Measurements from ENCODE around the gene MVD. TPM values are rescaled to one million over a fixed set of nuclear protein-coding genes. Genes with fewer than 3 reads are reported as not detected.

The MVD gene
- total RNA-seq, 3 donors from 2014 or later (not counting 1 experiment from before 2014, with no cell fraction given): 176 to 271 (median 185) TPM

DNA sequence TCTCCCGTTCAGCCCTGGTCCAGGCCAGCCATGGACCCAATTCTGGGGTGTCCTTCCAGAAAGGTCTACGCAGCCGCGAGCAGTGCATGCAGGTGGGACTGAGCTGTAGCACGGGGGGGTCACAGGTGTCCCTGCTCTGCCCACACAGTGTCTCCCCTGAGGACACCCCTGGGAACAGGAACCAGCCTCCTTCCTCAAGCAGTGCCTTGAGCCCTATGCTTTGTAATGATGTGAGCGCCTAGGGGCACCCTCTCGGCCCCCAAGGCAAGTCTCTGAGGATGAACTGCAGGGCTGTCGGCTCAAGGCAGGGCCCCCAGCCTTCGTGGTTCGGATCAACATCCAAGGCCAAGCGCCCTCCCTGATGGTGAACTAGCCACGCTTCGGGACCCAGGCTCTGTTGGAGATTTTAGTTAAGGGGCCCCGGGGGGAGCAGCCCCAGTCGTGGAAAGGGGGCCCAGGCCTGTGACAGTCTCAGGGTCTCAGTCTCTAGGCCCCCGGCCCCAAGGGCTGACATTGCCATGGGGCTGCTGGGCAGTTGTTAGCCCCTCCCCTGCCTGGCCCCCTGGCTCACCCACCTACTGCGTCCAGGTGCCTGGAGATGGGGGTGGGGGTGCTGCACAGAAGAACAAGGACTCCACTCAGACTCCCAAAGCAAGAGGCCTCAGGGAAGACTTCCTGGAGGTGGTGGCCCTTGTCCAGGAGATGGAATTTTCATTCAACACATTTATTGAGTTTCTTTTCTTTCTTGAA is 22.2 kb downstream of the MVD start:
- no peak for DNase-seq
- no peak overlapping the region for H3K4me3 ChIP-seq (ENCODE audit: low read length)
- peak overlapping the region; percentile 72 to 84 for H3K27ac Mint-ChIP-seq
- peaks cover 28% of the 10 kb centered on the region for H3K36me3 ChIP-seq (ENCODE audit: control insufficient read depth, insufficient read depth, low read length)
- H3K4me3 Mint-ChIP-seq: peak overlapping the region; percentile 64
- H3K27ac ChIP-seq (ENCODE audit: low read length): no peak overlapping the region
- H3K9me3 Mint-ChIP-seq: peaks cover 0 to 3% of the 10 kb centered on the region in 2 donors
- intact Hi-C loops (cut with micrococcal nuclease): loop anchor here (1.0 kb wide), 1 partner anchor 13 kb away; no protein-coding TSS in a partner anchor
- peaks cover 10% of the 10 kb centered on the region for H3K9me3 ChIP-seq (ENCODE audit: control insufficient read depth, insufficient read depth, low read length)
- ATAC-seq: no peak
- peaks cover 79% of the 10 kb centered on the region for H3K4me1 ChIP-seq (ENCODE audit: control insufficient read depth, insufficient read depth, low read length)
- no peaks in the 10 kb centered on the region for H3K36me3 Mint-ChIP-seq
- no peaks in the 10 kb centered on the region for H3K27me3 ChIP-seq (ENCODE audit: control insufficient read depth, insufficient read depth, low read length)
- H3K4me1 Mint-ChIP-seq: peaks cover 44 to 71% of the 10 kb centered on the region in 2 donors
- TF ChIP-seq, protein P1, sequence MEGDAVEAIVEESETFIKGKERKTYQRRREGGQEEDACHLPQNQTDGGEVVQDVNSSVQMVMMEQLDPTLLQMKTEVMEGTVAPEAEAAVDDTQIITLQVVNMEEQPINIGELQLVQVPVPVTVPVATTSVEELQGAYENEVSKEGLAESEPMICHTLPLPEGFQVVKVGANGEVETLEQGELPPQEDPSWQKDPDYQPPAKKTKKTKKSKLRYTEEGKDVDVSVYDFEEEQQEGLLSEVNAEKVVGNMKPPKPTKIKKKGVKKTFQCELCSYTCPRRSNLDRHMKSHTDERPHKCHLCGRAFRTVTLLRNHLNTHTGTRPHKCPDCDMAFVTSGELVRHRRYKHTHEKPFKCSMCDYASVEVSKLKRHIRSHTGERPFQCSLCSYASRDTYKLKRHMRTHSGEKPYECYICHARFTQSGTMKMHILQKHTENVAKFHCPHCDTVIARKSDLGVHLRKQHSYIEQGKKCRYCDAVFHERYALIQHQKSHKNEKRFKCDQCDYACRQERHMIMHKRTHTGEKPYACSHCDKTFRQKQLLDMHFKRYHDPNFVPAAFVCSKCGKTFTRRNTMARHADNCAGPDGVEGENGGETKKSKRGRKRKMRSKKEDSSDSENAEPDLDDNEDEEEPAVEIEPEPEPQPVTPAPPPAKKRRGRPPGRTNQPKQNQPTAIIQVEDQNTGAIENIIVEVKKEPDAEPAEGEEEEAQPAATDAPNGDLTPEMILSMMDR (IDR thresholded peaks at IDR 0.05): no peak
- WGBS (ENCODE audit: insufficient coverage): 52% methylated on average over 16 of the region's 17 CpGs
- peaks cover 0 to 3% of the 10 kb centered on the region in 2 donors for H3K27me3 Mint-ChIP-seq (ENCODE audit: low read depth in 2 of 2)

DNA sequence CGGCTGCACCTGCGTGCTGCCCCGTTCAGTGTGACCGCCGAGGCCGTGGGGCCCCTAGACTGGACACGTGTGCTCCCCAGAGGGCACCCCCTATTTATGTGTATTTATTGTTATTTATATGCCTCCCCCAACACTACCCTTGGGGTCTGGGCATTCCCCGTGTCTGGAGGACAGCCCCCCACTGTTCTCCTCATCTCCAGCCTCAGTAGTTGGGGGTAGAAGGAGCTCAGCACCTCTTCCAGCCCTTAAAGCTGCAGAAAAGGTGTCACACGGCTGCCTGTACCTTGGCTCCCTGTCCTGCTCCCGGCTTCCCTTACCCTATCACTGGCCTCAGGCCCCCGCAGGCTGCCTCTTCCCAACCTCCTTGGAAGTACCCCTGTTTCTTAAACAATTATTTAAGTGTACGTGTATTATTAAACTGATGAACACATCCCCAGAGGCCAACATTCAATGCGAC is 22.8 kb downstream of the MVD start:
- intact Hi-C loops (cut with micrococcal nuclease): loop anchor here (1.0 kb wide), 1 partner anchor 13 kb away; no protein-coding TSS in a partner anchor
- Mint-ChIP-seq H3K27me3 (ENCODE audit: low read depth in 2 of 2) (peaks cover 0 to 3% of the 10 kb centered on the region in 2 donors), H3K4me3 (peak overlapping the region; percentile 64), H3K27ac (peak overlapping the region; percentile 72 to 84), H3K4me1 (peaks cover 38 to 71% of the 10 kb centered on the region in 2 donors), H3K36me3 (no peaks in the 10 kb centered on the region), H3K9me3 (peaks cover 0 to 3% of the 10 kb centered on the region in 2 donors)
- H3K27ac ChIP-seq (ENCODE audit: low read length): no peak overlapping the region
- peaks cover 22% of the 10 kb centered on the region for H3K36me3 ChIP-seq (ENCODE audit: control insufficient read depth, insufficient read depth, low read length)
- ATAC-seq (no peak), DNase-seq (no peak)
- 38% methylated on average over 8 of the region's 13 CpGs for WGBS (ENCODE audit: insufficient coverage)
- TF ChIP-seq, protein P1 (IDR thresholded peaks at IDR 0.05): no peak
- H3K27me3 ChIP-seq (ENCODE audit: control insufficient read depth, insufficient read depth, low read length): no peaks in the 10 kb centered on the region
- H3K9me3 ChIP-seq (ENCODE audit: control insufficient read depth, insufficient read depth, low read length): peaks cover 10% of the 10 kb centered on the region
- no peak overlapping the region for H3K4me3 ChIP-seq (ENCODE audit: low read length)
- peaks cover 79% of the 10 kb centered on the region for H3K4me1 ChIP-seq (ENCODE audit: control insufficient read depth, insufficient read depth, low read length)

DNA sequence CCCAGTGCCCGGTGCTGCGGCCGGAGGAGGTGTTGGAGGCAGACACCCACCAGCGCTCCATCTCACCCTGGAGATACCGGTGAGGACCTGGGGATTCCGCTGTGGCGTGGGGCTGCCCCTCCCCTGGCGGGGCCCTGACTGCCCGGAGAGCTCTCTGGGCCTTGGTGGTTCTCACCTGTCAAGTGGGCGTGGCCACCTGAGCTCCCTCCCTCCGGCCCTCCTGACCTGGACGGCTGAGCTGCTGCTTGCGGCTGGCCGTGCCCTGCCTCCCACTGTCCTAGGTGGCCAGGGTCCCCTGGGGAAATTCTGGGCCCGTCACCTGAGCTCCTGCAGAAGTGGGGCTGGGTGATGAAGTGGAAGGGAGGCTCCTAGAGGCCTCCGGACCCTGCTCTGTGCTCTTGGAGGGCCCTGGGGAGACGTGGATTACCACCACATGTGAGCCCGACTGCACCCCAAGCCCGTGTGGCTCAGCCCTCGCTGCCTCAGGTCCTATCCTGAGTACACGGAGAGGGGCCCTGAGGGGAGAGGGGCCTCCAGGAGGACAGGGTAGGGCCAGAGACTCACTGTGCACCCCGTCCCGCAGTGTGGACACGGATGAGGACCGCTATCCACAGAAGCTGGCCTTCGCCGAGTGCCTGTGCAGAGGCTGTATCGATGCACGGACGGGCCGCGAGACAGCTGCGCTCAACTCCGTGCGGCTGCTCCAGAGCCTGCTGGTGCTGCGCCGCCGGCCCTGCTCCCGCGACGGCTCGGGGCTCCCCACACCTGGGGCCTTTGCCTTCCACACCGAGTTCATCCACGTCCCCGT is 23.5 kb downstream of the MVD start:
- peaks cover 10% of the 10 kb centered on the region for H3K9me3 ChIP-seq (ENCODE audit: control insufficient read depth, insufficient read depth, low read length)
- Mint-ChIP-seq H3K27ac (peak overlapping the region; percentile 72 to 90), H3K9me3 (peaks cover 0 to 3% of the 10 kb centered on the region in 2 donors), H3K36me3 (no peaks in the 10 kb centered on the region), H3K4me1 (peaks cover 31 to 67% of the 10 kb centered on the region in 2 donors), H3K4me3 (peak overlapping the region; percentile 64), H3K27me3 (ENCODE audit: low read depth in 2 of 2) (peaks cover 0 to 3% of the 10 kb centered on the region in 2 donors)
- no peak overlapping the region for H3K4me3 ChIP-seq (ENCODE audit: low read length)
- intact Hi-C loops (cut with micrococcal nuclease): loop anchor here (1.0 to 10.0 kb wide), 5 partner anchors 14 to 182 kb away; partner anchors contain the start of genes SNAI3 and ZC3H18
- ATAC-seq (peak in 1 of 3 donors; percentile 7), DNase-seq (peak; percentile 37 to 40)
- TF ChIP-seq, protein P1 (IDR thresholded peaks at IDR 0.05): no peak
- WGBS (ENCODE audit: insufficient coverage): 26% methylated on average over 45 of the region's 45 CpGs
- H3K4me1 ChIP-seq (ENCODE audit: control insufficient read depth, insufficient read depth, low read length): peaks cover 80% of the 10 kb centered on the region
- H3K27ac ChIP-seq (ENCODE audit: low read length): no peak overlapping the region
- H3K27me3 ChIP-seq (ENCODE audit: control insufficient read depth, insufficient read depth, low read length): no peaks in the 10 kb centered on the region
- H3K36me3 ChIP-seq (ENCODE audit: control insufficient read depth, insufficient read depth, low read length): peaks cover 17% of the 10 kb centered on the region

All from natural killer cell (primary cell).